Endothelial cell of umbilical vein (primary cell): ENCODE measurements around the gene GPRASP1. TPM values are rescaled to one million over a fixed set of nuclear protein-coding genes. Genes with fewer than 3 reads are reported as not detected.

ENCODE experiments used
- BruUV-seq: library from RNA; stranded (reverse); fragments of 400-500 nt; replicated peaks from 2 replicates; lab custom pipeline; 2021; lab: Mats Ljungman, UMichigan
- CTCF ChIA-PET: fragments of 300-600, 350-600 bp; sonication (Branson Sonifier 250); formaldehyde crosslinking; loops from one replicate; lab custom pipeline; 2021; ENCODE audit warnings: antibody characterized with exemption, inconsistent platforms; lab: Charles Lee
- POLR2A ChIA-PET: fragments of 300-600, 350-600 bp; sonication (Branson Sonifier 250); formaldehyde crosslinking; loops from one replicate; lab custom pipeline; 2021; ENCODE audit warnings: antibody characterized with exemption, inconsistent platforms; lab: Charles Lee
- DNase-seq: peaks from one replicate; pipeline ENCODE4 v3.0.0-alpha.2; 2011; ENCODE audit warnings: low read depth, low spot score
- FAIRE-seq: peaks from 2 replicates; lab custom pipeline; 2011; peaks lifted over from hg19 to GRCh38; lab: Jason Lieb, UNC
- H2AFZ ChIP-seq: 2 replicates; pipeline ENCODE4 v1.6.0; 2012; ENCODE audit warnings: low read depth, low read length, control low read depth, inconsistent platforms
- H3K27ac ChIP-seq: 2 replicates; pipeline ENCODE4 v1.5.1; 2011; ENCODE audit warnings: low read depth, mild to moderate bottlenecking, control low read depth, low read length, moderate library complexity; ENCODE audit not compliant: insufficient read depth
- H3K27me3 ChIP-seq, 2 experiments: 2 replicates each; pipeline versions ENCODE4 v1.6.0 to v1.6.1; 2011; ENCODE audit warnings: low read length in 2 of 2, mixed read lengths in 1 of 2; ENCODE audit not compliant: control insufficient read depth in 2 of 2, insufficient read depth in 2 of 2
- H3K36me3 ChIP-seq, 2 experiments: 2 replicates in 1 of 2; 3 replicates in 1 of 2; pipeline ENCODE4 v1.5.1; 2011; ENCODE audit warnings: low read length in 2 of 2, mild to moderate bottlenecking in 1 of 2, moderate library complexity in 1 of 2; ENCODE audit not compliant: control insufficient read depth in 2 of 2, insufficient read depth in 2 of 2; ENCODE audit errors: extremely low read depth in 1 of 2
- H3K4me1 ChIP-seq: 3 replicates; pipeline ENCODE4 v1.5.1; 2011; ENCODE audit warnings: mild to moderate bottlenecking, low read length; ENCODE audit not compliant: control insufficient read depth, insufficient read depth; ENCODE audit errors: extremely low read depth
- H3K4me2 ChIP-seq: 2 replicates; pipeline ENCODE4 v1.6.1; 2011; ENCODE audit warnings: low read length, control low read depth, mixed read lengths; ENCODE audit not compliant: insufficient read depth
- H3K4me3 ChIP-seq, 3 experiments: fragments of 200-600 bp in 1 of 3; sonication (generic), shearing (Covaris generic) in 1 of 3; replicated peaks in 1 of 3; 2 replicates each; pipeline ENCODE4 v1.5.1; 2011 to 2016; ENCODE audit warnings: control low read depth in 3 of 3, low read length in 3 of 3, mild to moderate bottlenecking in 2 of 3, inconsistent platforms in 1 of 3, low read depth in 1 of 3, moderate library complexity in 1 of 3; ENCODE audit not compliant: insufficient read depth in 1 of 3
- H3K79me2 ChIP-seq: 2 replicates; pipeline ENCODE4 v1.6.0; 2012; ENCODE audit warnings: low read length, inconsistent platforms; ENCODE audit not compliant: control insufficient read depth, insufficient read depth
- H3K9ac ChIP-seq: replicated peaks from 2 replicates; pipeline ENCODE3; 2011; ENCODE audit warnings: low read length, control low read depth; ENCODE audit not compliant: insufficient read depth; ENCODE audit errors: extremely low read depth
- H3K9me1 ChIP-seq: replicated peaks from 3 replicates; pipeline ENCODE4 v1.6.0; 2011; ENCODE audit warnings: mild to moderate bottlenecking, low read length; ENCODE audit not compliant: control insufficient read depth, insufficient read depth; ENCODE audit errors: extremely low read depth
- H3K9me3 ChIP-seq: replicated peaks from 2 replicates; pipeline ENCODE4 v1.5.1; 2012; ENCODE audit warnings: low read length, inconsistent platforms; ENCODE audit not compliant: control insufficient read depth, insufficient read depth
- H4K20me1 ChIP-seq: replicated peaks from 2 replicates; pipeline ENCODE3; 2011; ENCODE audit warnings: mild to moderate bottlenecking, low read length; ENCODE audit not compliant: control insufficient read depth, insufficient read depth; ENCODE audit errors: extremely low read depth
- CTCF ChIP-seq, 2 donors: IDR thresholded peaks; 1 replicate in 1 of 2; 2 replicates in 1 of 2; pipeline ENCODE4 v1.5.1; 2011; ENCODE audit warnings: low read length in 2 of 2, mild to moderate bottlenecking in 2 of 2, moderate library complexity in 2 of 2, control low read depth in 1 of 2, inconsistent platforms in 1 of 2, low read depth in 1 of 2; ENCODE audit not compliant: insufficient read depth in 1 of 2; ENCODE audit errors: extremely low read depth in 1 of 2
- EZH2 ChIP-seq: IDR thresholded peaks from 2 replicates; pipeline ENCODE4 v1.6.1; 2012; ENCODE audit warnings: borderline replicate concordance, low read depth, mild to moderate bottlenecking, moderate library complexity, low read length, inconsistent platforms; ENCODE audit not compliant: severe bottlenecking
- FOS ChIP-seq: IDR thresholded peaks from 2 replicates; pipeline ENCODE4 v1.6.1; 2011; ENCODE audit warnings: mild to moderate bottlenecking, low read length, moderate library complexity, borderline replicate concordance; ENCODE audit not compliant: insufficient read depth
- GATA2 ChIP-seq: IDR thresholded peaks from 2 replicates; pipeline ENCODE4 v1.7.0; 2011; ENCODE audit warnings: low read depth, mild to moderate bottlenecking, moderate library complexity, mixed read lengths, low read length; ENCODE audit not compliant: insufficient read length, insufficient read depth
- JUN ChIP-seq: IDR thresholded peaks from 2 replicates; pipeline ENCODE4 v1.6.1; 2011; ENCODE audit warnings: borderline replicate concordance, low read depth; ENCODE audit not compliant: insufficient read length, insufficient read depth
- MAX ChIP-seq: IDR thresholded peaks from 2 replicates; pipeline ENCODE4 v1.6.1; 2011; ENCODE audit not compliant: insufficient read depth, insufficient read length
- MYC ChIP-seq: IDR thresholded peaks from one replicate; pipeline ENCODE4 v1.6.1; 2011; ENCODE audit warnings: mild to moderate bottlenecking, low read depth, low read length
- POLR2A ChIP-seq: IDR thresholded peaks from 2 replicates; pipeline ENCODE4 v1.6.1; 2012; ENCODE audit warnings: low read depth, mild to moderate bottlenecking, control low read depth, low read length
- POLR2AphosphoS5 ChIP-seq: IDR thresholded peaks from 2 replicates; pipeline ENCODE4 v1.6.1; 2012; ENCODE audit warnings: low read depth, mild to moderate bottlenecking, control low read depth, low read length, moderate library complexity; ENCODE audit not compliant: insufficient read depth
- dilution Hi-C: fragments of 300-500 bp; cut with MboI; formaldehyde crosslinking; loops from one replicate; pipeline ENCODE4 v1.15.0; 2019; ENCODE audit warnings: low sequenced_read_pairs; ENCODE audit not compliant: extremely low pct_ligation_motif_present
- intact Hi-C: fragments of 100-400 bp; cut with micrococcal nuclease; formaldehyde crosslinking; loops from one replicate; pipeline ENCODE4 v1.10.0; 2022
- polyA plus RNA-seq, 4 experiments: library from polyadenylated mRNA; depleted of rRNA in 3 of 4; stranded (reverse) in 3 of 4; unstranded in 1 of 4; fragments of >200 nt; gene quantifications; 2 replicates each; pipeline versions ENCODE4 v1.2.1 to v1.2.3, GENCODE V29; 2011 to 2012; ENCODE audit warnings: missing spikeins in 1 of 4
- total RNA-seq: library from RNA; stranded (reverse); gene quantifications from 2 replicates; pipeline ENCODE4 v1.2.3, GENCODE V29; 2021

Gene GPRASP1
- total and polyA plus RNA-seq, 2 donors (not counting 3 experiments of a cell fraction or from before 2014, with no cell fraction given), result 0.32 to 2.1 TPM

GRCh38 chrX:102637561-102637960 lies 13.7 kb upstream of the GPRASP1 start:
- Histone ChIP-seq H3K4me3 (no peak overlapping the region), H3K9ac (no peak overlapping the region), H3K9me1 (no peaks in the 10 kb centered on the region), H3K4me1 (no peaks in the 10 kb centered on the region), H2AFZ (no peak overlapping the region), H3K9me3 (no peaks in the 10 kb centered on the region), H3K27me3 (no peaks in the 10 kb centered on the region), H3K36me3 (no peaks in the 10 kb centered on the region), H3K27ac (no peak overlapping the region), H4K20me1 (no peaks in the 10 kb centered on the region), H3K79me2 (no peaks in the 10 kb centered on the region), H3K4me2 (no peak overlapping the region)
- DNase-seq, result no peak
- dilution Hi-C loops, result no loop called here
- intact Hi-C loops, result no loop called here
- ChIA-PET POLR2A (no interaction called here), CTCF (no interaction called here)
- TF ChIP-seq FOS, result no peak
- no peak for FAIRE-seq
- BruUV-seq, result no TSS peak

- no peak overlapping the region for H3K27ac ChIP-seq
- H3K4me3 ChIP-seq, result peak overlapping the region in 1 of 3 experiments; percentile 54
- no peaks in the 10 kb centered on the region for H3K4me1 ChIP-seq
- H3K9ac ChIP-seq, result no peak overlapping the region
- H4K20me1 ChIP-seq, result no peaks in the 10 kb centered on the region
- peak overlapping the region; percentile 59 for H2AFZ ChIP-seq
- H3K9me1 ChIP-seq, result no peaks in the 10 kb centered on the region
- H3K79me2 ChIP-seq, result no peaks in the 10 kb centered on the region
- H3K9me3 ChIP-seq, result no peaks in the 10 kb centered on the region
- H3K27me3 ChIP-seq, result no peaks in the 10 kb centered on the region
- dilution Hi-C loops (no loop called here), intact Hi-C loops (loop anchor here (2.0 to 5.0 kb wide), 2 partner anchors 52 to 116 kb away; partner anchors contain the start of gene ARMCX5)
- H3K4me2 ChIP-seq, result peak overlapping the region; percentile 55
- no peak for TF ChIP-seq POLR2AphosphoS5
- TF ChIP-seq GATA2, result no peak
- TF ChIP-seq CTCF (IDR thresholded peaks at IDR 0.05; ENCODE audit: extremely low read depth in 1 of 2, insufficient read depth in 1 of 2, low read depth in 1 of 2, low read length in 2 of 2), result no peak
- no peak for TF ChIP-seq MAX
- TF ChIP-seq EZH2, result no peak
- no peak for TF ChIP-seq JUN
- TF ChIP-seq MYC, result no peak
- TF ChIP-seq FOS, result no peak
- TF ChIP-seq POLR2A, result no peak
- ChIA-PET POLR2A (no interaction called here), CTCF (interaction anchor here (1.3 kb wide), 1 partner anchor 96 kb away, joined by 3 read pairs; no protein-coding TSS in a partner anchor)
- BruUV-seq, result no TSS peak
- DNase-seq (no peak), FAIRE-seq (no peak)
- H3K36me3 ChIP-seq, result no peaks in the 10 kb centered on the region
Observed at GRCh38 chrX:102650903-102651241, 411 bp upstream of the GPRASP1 start.
